Globus pallidus (tissue), 1 donor: ENCODE measurements around the gene DPH2.
A peak's percentile ranks its signal among the peaks of the same experiment; 100 is the strongest.

Experiments
- DNase-seq: peaks from one replicate; pipeline ENCODE4 v3.0.0-alpha.2; 2015; ENCODE audit warnings: low spot score

DPH2 gene

GRCh38 chr1:43983253-43983899 lies 13.6 kb downstream of the DPH2 start:
- no peak for DNase-seq

- no peak for DNase-seq
Observed at GRCh38 chr1:43984855-43985254, 15.0 kb downstream of the DPH2 start.

DNA sequence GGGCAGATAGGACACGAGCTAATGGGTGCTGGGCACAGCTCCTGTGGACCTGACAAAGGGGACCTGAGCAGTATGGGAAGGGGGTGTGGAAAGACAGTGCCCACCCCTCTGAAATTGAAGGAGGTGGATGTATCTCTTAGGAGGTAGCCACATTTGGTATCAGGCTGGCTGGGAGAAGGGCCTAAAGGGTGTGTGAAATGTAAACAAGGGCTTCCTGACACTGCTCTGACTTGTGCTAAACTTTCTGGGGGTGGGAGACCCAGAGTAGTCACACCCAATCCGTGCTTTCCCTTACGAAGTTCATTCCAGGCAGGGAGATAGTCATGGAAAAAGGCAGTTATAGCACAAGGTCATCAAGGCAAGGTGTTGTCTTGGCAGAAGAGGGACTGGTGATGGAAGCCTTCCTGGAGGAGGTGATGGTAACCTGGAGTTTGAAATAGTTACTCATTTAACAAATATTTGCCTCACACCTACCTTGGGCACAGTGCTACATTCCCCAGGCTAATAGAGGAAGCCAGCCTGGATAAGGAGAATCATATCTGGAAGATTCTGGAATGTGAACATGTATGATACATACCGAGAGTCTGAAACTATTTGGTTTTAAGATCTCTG lies 16.3 kb downstream of the DPH2 start:
- DNase-seq: no peak

DNA sequence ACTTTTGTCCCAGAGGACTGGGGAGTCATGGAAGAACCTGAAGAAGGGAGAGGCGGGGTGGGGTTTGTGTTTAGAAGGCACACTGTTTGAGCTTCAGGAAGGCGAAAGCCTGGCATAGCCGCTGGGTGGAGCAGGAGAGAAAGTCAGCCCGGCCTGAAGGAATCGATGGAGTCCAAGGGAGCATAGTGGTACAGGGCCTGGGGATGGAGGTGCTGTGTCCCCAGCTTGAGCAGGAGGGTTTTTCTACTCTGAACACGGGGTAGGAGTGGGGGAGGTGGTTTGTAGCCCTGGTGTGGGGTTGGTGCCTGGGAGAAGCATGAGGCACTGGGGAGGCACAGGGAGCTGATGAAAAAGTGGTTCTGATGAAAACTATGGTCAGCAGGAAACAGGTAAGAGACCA lies 16.9 kb downstream of the DPH2 start:
- no peak for DNase-seq

- no peak for DNase-seq
Observed at GRCh38 chr1:43987159-43987902, 17.5 kb downstream of the DPH2 start.

GRCh38 chr1:43990271-43991199 lies 20.7 kb downstream of the DPH2 start:
- no peak for DNase-seq

GRCh38 chr1:43991200-43991475 lies 21.3 kb downstream of the DPH2 start:
- DNase-seq: no peak

GRCh38 chr1:43991476-43992231 lies 21.8 kb downstream of the DPH2 start, which contains the start of gene CCDC24:
Gene CCDC24, plus strand, starts transcription at chr1:43991599. Its CDS starts 280 bp downstream, at chr1:43991879.
- peak; percentile 73 for DNase-seq

- DNase-seq: no peak
Observed at GRCh38 chr1:43992232-43992995, 22.6 kb downstream of the DPH2 start.

GRCh38 chr1:43993206-43993914 lies 23.6 kb downstream of the DPH2 start:
- no peak for DNase-seq

DNA sequence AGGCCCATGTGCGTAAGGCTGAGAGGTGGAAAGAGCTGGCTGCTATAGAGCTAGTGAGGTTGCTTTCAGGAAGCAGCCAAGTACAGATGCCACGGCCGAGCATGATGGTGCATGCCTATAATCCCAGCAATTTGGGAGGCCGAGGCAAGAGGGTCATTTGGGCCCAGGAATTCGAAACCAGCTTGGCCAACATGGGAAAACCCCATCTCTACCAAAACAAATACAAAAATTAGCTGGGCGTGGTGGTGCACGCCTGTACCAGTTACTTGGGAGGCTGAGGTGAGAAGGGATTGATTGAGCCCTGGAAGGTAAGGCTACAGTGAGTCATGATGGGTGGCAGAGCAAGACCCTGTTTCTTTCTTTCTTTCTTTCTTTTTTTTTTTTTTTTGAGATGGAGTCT lies 24.3 kb downstream of the DPH2 start:
- DNase-seq: no peak

DNA sequence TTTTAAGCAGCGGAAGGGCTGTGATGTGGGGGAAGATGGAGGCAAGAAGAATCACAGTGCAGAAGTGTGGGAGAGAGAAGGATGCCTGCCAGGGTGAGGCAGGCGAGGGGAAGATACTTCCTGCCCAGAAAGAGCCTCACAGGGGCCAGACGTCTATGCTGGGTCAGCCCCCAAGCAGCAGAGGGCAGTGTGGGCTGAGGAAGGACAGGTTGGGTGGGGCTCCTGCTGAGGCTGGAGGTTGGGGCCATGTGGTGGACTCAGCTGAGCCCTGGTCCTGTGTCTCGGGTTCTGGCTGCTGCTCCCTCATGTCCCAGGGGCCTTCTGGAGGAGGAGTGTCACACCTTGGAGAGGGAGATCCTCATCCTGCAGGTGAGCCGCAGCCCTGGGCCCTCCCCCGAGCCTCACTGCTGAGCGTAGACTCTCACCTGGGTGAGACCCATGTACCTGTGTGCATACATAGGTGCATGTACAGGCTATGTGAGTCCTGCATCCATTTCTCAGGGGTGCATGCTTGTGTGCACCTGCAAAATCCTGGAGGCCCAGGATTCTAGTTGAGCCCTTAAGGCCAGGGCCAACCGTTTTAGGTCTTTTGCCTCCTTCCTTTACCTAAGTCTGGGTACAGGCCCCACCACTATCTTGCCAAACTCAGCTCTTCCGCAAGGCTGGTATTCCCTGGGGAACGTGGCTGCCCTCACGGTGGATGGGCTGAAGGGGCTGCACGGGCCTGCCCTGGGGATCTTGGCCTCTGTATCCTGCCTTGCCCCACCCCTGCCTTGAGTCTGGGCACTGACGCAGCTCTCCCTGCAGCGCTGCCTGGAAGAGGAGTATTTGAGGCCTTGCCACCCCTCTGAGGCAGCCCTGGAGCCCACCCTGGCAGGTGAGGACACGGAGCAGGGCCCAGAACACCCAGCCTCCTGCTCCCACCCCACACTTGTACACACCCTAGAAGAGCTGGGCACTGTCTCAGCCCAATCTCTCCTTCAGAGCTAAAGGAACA lies 25.3 kb downstream of the DPH2 start:
- no peak for DNase-seq

- no peak for DNase-seq
Observed at GRCh38 chr1:43995984-43996732, 26.3 kb downstream of the DPH2 start.

- no peak for DNase-seq
Observed at GRCh38 chr1:43996733-43997115, 26.9 kb downstream of the DPH2 start.

DNA sequence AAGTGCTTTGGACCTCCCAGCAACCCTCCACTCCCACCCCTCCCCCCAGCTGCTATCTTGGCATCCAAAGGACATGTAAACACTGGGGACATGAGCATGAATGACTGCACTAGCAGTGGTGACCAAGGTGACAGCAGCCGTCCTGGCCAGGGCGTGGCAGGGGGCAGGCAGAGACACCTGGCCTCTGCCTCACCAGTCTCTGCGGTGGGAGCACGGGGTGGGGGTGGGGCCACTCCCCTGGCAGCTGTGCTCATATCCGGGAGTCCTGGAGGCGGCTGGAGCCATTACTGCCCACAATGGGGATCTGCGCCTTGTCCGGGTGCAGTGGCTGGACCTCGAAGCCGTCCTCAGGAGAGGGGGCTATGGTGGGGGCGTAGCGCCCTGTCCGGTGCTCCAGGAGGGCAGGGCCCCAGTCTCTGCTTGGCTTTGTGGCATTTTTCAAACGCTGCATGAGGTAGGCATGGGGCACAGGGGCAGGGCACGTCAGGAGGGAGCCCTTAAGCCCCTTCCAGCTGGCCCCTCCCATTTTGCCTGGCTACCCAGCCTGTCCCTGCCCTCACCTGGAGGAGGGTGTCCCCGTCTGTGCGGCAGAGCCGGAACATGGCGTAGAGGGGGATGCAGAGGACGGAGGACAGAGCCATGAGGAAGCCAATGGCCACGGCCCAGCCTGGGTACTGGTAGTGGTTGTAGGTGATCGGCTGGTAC lies 27.6 kb downstream of the DPH2 start:
- no peak for DNase-seq

- no peak for DNase-seq
Observed at GRCh38 chr1:43998000-43998378, 28.2 kb downstream of the DPH2 start.

- DNase-seq: no peak
Observed at GRCh38 chr1:43999455-43999854, 29.6 kb downstream of the DPH2 start.
